ENCODE measurements around the gene ODAD4. TPM values are rescaled to one million over a fixed set of nuclear protein-coding genes. Genes with fewer than 3 reads are reported as not detected.

ODAD4 gene
- total and polyA plus RNA-seq, 8 donors: 0.20 to 4.1 (median 0.72) TPM

- H3K4me3 ChIP-seq: no peak overlapping the region
- ATAC-seq (peak in 3 of 4 donors; percentile 48 to 58 (median 51)), FAIRE-seq (no peak), DNase-seq (peak in 3 of 6 donors; percentile 49 to 61 (median 55))
- H3K9me3 ChIP-seq: no peaks in the 10 kb centered on the region
- H3K27ac ChIP-seq: peak overlapping the region; percentile 5 to 58 (median 36)
- H3K27me3 ChIP-seq: no peaks in the 10 kb centered on the region
- TF ChIP-seq CTCF (IDR thresholded peaks at IDR 0.05): peak in 3 of 4 donors; percentile 7 to 24 (median 17)
- H3K4me1 ChIP-seq: peaks cover 17 to 40% (median 21%) of the 10 kb centered on the region in 3 donors
- 43 to 44% methylated on average over 17 of the region's 17 CpGs for WGBS, 2 donors
- no peaks in the 10 kb centered on the region for H3K36me3 ChIP-seq
- intact Hi-C loops (cut with DNase I): loop anchor here in 2 of 3 donors (5.0 to 10.0 kb wide), 3 partner anchors 153 to 225 kb away; partner anchors contain the start of genes DHX58 (in 2 of the 2) and HAP1 (in 1 of the 2)
Measured at GRCh38 chr17:41959336-41960095, 29.1 kb downstream of the ODAD4 start.

- ATAC-seq (peak; percentile 53 to 65 (median 58)), DNase-seq (peak; percentile 75 to 94 (median 90)), FAIRE-seq (no peak)
- WGBS, 2 donors: 29 to 34% methylated on average over 5 of the region's 5 CpGs
- intact Hi-C loops (cut with DNase I): loop anchor here in 2 of 3 donors (5.0 to 10.0 kb wide), 2 partner anchors 150 to 153 kb away; partner anchors contain the start of gene DHX58 (in 2 of the 2)
- Histone ChIP-seq H3K36me3 (no peaks in the 10 kb centered on the region), H3K9me3 (no peaks in the 10 kb centered on the region), H3K4me3 (no peak overlapping the region), H3K27ac (peak overlapping the region in 3 of 4 donors; percentile 30 to 79 (median 44)), H3K27me3 (no peaks in the 10 kb centered on the region), H3K4me1 (peaks cover 17 to 46% (median 28%) of the 10 kb centered on the region in 3 donors)
- TF ChIP-seq CTCF (IDR thresholded peaks at IDR 0.05): no peak
Measured at GRCh38 chr17:41962111-41962510, 31.7 kb downstream of the ODAD4 start.

- Histone ChIP-seq H3K4me3 (no peak overlapping the region), H3K36me3 (no peaks in the 10 kb centered on the region), H3K4me1 (peaks cover 17 to 41% (median 28%) of the 10 kb centered on the region in 3 donors), H3K27me3 (no peaks in the 10 kb centered on the region), H3K27ac (peak overlapping the region; percentile 52 to 79 (median 57)), H3K9me3 (no peaks in the 10 kb centered on the region)
- peak; percentile 76 to 91 (median 81) for DNase-seq
- intact Hi-C loops (cut with DNase I): loop anchor here in 2 of 3 donors (5.0 to 10.0 kb wide), 2 partner anchors 149 to 152 kb away; partner anchors contain the start of gene DHX58 (in 2 of the 2)
- FAIRE-seq: no peak
- peak; percentile 30 to 51 (median 46) for ATAC-seq
- 14 to 21% methylated on average over 9 of the region's 9 CpGs for WGBS, 2 donors
- peak; percentile 64 to 77 (median 74) for TF ChIP-seq CTCF (IDR thresholded peaks at IDR 0.05)
Measured at GRCh38 chr17:41962768-41963434, 32.5 kb downstream of the ODAD4 start.

- intact Hi-C loops (cut with DNase I): loop anchor here in 1 of 3 donors (10.0 kb wide), 1 partner anchor 149 kb away; the partner anchor contains the start of gene DHX58
- Histone ChIP-seq H3K36me3 (peaks cover 0 to 8% (median 0%) of the 10 kb centered on the region in 3 donors), H3K4me1 (peaks cover 17 to 32% (median 23%) of the 10 kb centered on the region in 3 donors), H3K27me3 (no peaks in the 10 kb centered on the region), H3K9me3 (no peaks in the 10 kb centered on the region), H3K27ac (peak overlapping the region; percentile 79 to 87 (median 82)), H3K4me3 (peak overlapping the region; percentile 86 to 95 (median 90))
- 2% methylated on average over 18 of the region's 18 CpGs for WGBS, 2 donors
- DNase-seq (peak; percentile 80 to 93 (median 92)), ATAC-seq (peak; percentile 68 to 81 (median 74)), FAIRE-seq (no peak)
- TF ChIP-seq CTCF (IDR thresholded peaks at IDR 0.05): no peak
Measured at GRCh38 chr17:41965694-41966462, 35.5 kb downstream of the ODAD4 start.
